Right lobe of liver (tissue), 6 donors: ENCODE measurements around the gene SIK3. TPM values are rescaled to one million over a fixed set of nuclear protein-coding genes. Genes with fewer than 3 reads are reported as not detected.
"Not testable (repeated sequence)": the region's sequence is repeated elsewhere in the genome, so short reads cannot be mapped to it uniquely, and the experiment has no call there.

Experiments used
- ATAC-seq, 4 donors: fragments of 200-7000 bp; cut with Tn5 transposase; one replicate each; pipeline ENCODE4 v1.9.1; 2020; ENCODE audit warnings: mild to moderate bottlenecking in 4 of 4, moderate library complexity in 4 of 4
- DNase-seq, 3 donors: peaks; one replicate each; pipeline ENCODE4 v3.0.0-alpha.2; 2020
- H3K27ac ChIP-seq, 3 donors: fragments of 200-600 bp; one replicate each; pipeline ENCODE4 v1.8.0; 2022
- H3K27me3 ChIP-seq, 2 donors: fragments of 200-600 bp; one replicate each; pipeline ENCODE4 v1.8.0; 2022
- H3K36me3 ChIP-seq, 4 donors: fragments of 200-600 bp; sonication (generic) in 1 of 4; one replicate each; pipeline versions ENCODE4 v1.5.1 to v1.8.0; 2017 to 2022; ENCODE audit warnings: control low read depth in 1 of 4
- H3K4me1 ChIP-seq, 4 donors: fragments of 200-600 bp; sonication (generic) in 1 of 4; one replicate each; pipeline versions ENCODE4 v1.5.1 to v1.8.0; 2017 to 2022; ENCODE audit warnings: control low read depth in 1 of 4
- H3K4me3 ChIP-seq, 3 donors: fragments of 200-600 bp; one replicate each; pipeline ENCODE4 v1.8.0; 2022
- H3K9me3 ChIP-seq, 4 donors: fragments of 200-600 bp; sonication (generic) in 1 of 4; one replicate each; pipeline versions ENCODE4 v1.5.1 to v1.8.0; 2017 to 2022; ENCODE audit warnings: control low read depth in 1 of 4
- POLR2A ChIP-seq: fragments of 450-650 bp; IDR thresholded peaks from one replicate; pipeline ENCODE4 v1.6.1; 2017; ENCODE audit warnings: antibody characterized with exemption, mild to moderate bottlenecking
- WGBS: methylation state at CpG from one replicate; pipeline ENCODE4 v1.1.6; 2018; ENCODE audit warnings: low coverage, low lambda C conversion rate; ENCODE audit not compliant: insufficient coverage; ENCODE audit errors: missing lambda C conversion rate; 5-methylcytosine and 5-hydroxymethylcytosine counted together
- intact Hi-C, 2 donors: fragments of 100-400 bp; cut with DNase I; formaldehyde crosslinking; loops; one replicate each; pipeline versions ENCODE4 v1.11.2 to v1.14.1; 2022
- total RNA-seq, 6 experiments: library from RNA; depleted of rRNA in 2 of 6; stranded (reverse); fragments of >200 nt in 2 of 6; fragmentation: NEBNext Ultra II Directional in 3 of 6; extraction: Animal tissue kit (Norgen Biotek cat#: 25700) in 3 of 6; gene quantifications; one replicate each; pipeline versions ENCODE4 v1.1.0 to v1.2.4, GENCODE V29; 2016 to 2023
- TF ChIP-seq, protein P1 (sequence below), 4 donors: fragments of 200-600 bp in 3 of 4; fragments of 450-650 bp in 1 of 4; IDR thresholded peaks; one replicate each; pipeline versions ENCODE4 v1.5.1 to v1.8.0; 2016 to 2022; ENCODE audit warnings: antibody characterized with exemption in 4 of 4, mild to moderate bottlenecking in 2 of 4
- donor health status: DM: no; HTN: yes; CAD: no.
- donor health status: DM: no; HTN: no; CAD: no.
- donor health status: DM: no; HTN: no; CAD: no.
- donor health status: DM: no; HTN: yes; CAD: no.
- donor health status: DM: no; HTN: yes; CAD: no.

Gene SIK3
- total RNA-seq, 6 experiments from 2014 or later: 22.0 to 35.4 (median 26.8) TPM

DNA sequence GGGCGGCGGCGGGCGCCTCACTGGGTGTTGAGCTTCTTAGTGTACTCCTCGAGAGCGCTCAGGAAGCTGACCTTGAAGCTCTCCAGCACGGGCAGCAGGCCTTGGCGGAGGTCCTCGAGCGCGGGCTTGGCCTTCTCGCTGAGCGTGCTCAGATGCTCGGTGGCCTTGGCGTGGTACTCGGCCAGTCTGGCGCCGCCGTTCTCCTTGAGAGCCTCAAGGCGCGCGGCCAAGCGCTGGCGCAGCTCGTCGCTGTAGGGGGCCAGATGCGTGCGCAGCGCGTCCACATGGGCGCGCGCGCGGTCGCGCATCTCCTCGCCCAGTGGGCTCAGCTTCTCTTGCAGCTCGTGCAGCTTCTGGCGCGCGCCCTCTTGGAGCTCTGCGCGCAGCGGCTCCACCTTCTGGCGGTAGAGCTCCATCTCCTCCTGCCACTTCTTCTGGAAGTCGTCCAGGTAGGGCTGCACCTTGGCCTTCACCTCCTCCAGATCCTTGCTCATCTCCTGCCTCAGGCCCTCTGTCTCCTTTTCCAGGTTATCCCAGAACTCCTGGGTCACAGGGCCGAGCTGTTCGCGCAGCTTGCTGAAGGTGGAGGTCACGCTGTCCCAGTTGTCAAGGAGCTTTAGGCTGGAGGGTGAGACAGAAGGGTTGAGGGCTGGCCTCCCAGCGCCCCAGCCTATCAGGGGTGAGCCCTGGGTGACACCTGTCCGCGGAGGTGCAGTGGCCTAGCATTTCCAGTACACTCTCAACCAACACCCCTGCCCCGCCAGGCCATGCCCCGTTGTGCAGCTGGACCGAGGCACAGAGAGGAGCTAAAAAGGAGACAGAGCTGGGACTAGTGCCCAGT is 262.2 kb downstream of the SIK3 start:
- Histone ChIP-seq H3K36me3 (peaks cover 0 to 6% (median 0%) of the 10 kb centered on the region in 4 donors), H3K9me3 (no peaks in the 10 kb centered on the region), H3K27ac (peak overlapping the region; percentile 75 to 87 (median 85)), H3K4me3 (peak overlapping the region; percentile 54 to 92 (median 78)), H3K4me1 (peaks cover 0 to 40% (median 16%) of the 10 kb centered on the region in 4 donors), H3K27me3 (no peaks in the 10 kb centered on the region)
- TF ChIP-seq POLR2A: peak; percentile 40
- TF ChIP-seq, protein P1, sequence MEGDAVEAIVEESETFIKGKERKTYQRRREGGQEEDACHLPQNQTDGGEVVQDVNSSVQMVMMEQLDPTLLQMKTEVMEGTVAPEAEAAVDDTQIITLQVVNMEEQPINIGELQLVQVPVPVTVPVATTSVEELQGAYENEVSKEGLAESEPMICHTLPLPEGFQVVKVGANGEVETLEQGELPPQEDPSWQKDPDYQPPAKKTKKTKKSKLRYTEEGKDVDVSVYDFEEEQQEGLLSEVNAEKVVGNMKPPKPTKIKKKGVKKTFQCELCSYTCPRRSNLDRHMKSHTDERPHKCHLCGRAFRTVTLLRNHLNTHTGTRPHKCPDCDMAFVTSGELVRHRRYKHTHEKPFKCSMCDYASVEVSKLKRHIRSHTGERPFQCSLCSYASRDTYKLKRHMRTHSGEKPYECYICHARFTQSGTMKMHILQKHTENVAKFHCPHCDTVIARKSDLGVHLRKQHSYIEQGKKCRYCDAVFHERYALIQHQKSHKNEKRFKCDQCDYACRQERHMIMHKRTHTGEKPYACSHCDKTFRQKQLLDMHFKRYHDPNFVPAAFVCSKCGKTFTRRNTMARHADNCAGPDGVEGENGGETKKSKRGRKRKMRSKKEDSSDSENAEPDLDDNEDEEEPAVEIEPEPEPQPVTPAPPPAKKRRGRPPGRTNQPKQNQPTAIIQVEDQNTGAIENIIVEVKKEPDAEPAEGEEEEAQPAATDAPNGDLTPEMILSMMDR (IDR thresholded peaks at IDR 0.05): peak; percentile 36 to 53 (median 42)
- ATAC-seq (peak; percentile 0 to 25 (median 12)), DNase-seq (peak; percentile 80 to 83 (median 82))
- WGBS: 13% methylated on average over 3 of the region's 57 CpGs
- intact Hi-C loops: loop anchor here in 1 of 2 donors (5.0 kb wide), 1 partner anchor 44 kb away; the partner anchor contains the start of gene APOA5

DNA sequence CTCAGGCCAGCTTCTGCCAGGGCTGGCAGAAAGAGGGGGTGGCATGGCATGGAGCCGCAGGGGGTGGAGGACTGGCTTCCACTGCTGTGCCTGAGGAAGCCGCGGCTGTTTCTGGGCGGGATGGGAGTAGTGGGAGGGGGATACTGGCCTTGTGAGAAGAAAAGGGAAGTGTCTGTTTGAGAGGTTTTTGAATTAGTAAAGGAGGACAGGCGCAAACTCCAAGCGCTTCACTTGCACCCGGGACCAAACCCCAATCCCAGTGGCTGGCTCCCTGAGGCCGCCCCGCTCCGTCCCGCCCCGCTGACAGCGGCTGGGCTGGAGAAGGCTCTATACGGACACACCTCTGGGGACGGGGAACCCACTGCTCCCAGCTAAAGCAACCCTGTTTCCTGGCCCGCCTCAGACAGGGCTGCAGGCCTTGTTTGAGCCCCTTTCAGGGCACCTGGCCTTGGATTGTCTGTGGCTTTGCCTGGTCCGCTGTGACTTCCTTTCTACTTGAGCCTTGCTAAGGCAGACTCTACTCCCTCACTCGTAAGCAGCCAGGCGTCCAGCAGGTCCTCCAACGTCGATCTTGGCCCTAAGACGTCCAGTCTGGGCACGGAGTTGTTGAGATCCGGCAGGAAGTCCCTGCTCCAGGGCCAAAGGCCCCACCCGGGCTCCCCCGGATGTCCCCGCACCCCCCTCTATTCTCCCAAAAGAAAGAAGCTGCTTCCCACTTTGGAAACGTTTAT is 263.0 kb downstream of the SIK3 start:
- peak; percentile 53 to 87 (median 79) for DNase-seq
- Histone ChIP-seq H3K4me3 (peak overlapping the region; percentile 54 to 92 (median 78)), H3K27ac (peak overlapping the region; percentile 75 to 87 (median 85)), H3K4me1 (peaks cover 0 to 33% (median 12%) of the 10 kb centered on the region in 4 donors), H3K27me3 (no peaks in the 10 kb centered on the region), H3K9me3 (no peaks in the 10 kb centered on the region), H3K36me3 (peaks cover 0 to 6% (median 0%) of the 10 kb centered on the region in 4 donors)
- peak; percentile 0 to 47 (median 14) for ATAC-seq
- 12% methylated on average over 6 of the region's 28 CpGs for WGBS
- intact Hi-C loops: loop anchor here in 1 of 2 donors (5.0 kb wide), 1 partner anchor 43 kb away; the partner anchor contains the start of gene APOA5
- TF ChIP-seq, protein P1 (IDR thresholded peaks at IDR 0.05): no peak
- peak; percentile 43 for TF ChIP-seq POLR2A

DNA sequence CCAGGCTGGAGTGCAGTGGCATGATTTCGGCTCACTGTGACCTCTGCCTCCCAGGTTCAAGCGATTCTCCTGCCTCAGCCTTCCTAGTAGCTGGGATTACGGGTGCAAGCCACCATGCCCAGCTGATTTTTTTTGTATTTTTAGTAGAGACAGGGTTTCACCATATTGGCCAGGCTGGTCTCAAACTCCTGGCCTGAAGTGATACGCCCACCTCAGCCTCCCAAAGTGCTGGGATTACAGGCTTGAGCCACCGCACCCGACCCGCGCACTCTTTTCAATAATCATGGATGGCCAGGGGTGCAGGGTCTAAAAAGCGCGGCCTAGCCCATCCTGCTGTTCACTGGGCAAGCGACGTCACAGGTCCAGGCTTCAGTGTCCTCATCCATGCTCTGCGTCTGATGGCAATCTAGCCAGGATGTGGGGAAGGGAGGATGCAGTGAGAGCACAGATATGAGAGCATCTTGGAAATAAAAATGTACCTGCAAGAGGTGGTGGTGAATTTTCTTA is 263.6 kb downstream of the SIK3 start:
- H3K4me1 ChIP-seq: peaks cover 0 to 27% (median 9%) of the 10 kb centered on the region in 4 donors
- 26% methylated on average over 3 of the region's 13 CpGs for WGBS
- not testable (repeated sequence) for H3K9me3 ChIP-seq, H3K27me3 ChIP-seq, H3K36me3 ChIP-seq
- ATAC-seq (peak in 3 of 4 donors; percentile 2 to 32 (median 10)), DNase-seq (peak in 2 of 3 donors; percentile 74 to 86)
- intact Hi-C loops: loop anchor here in 1 of 2 donors (5.0 kb wide), 1 partner anchor 42 kb away; the partner anchor contains the start of gene APOA5
- peak overlapping the region in 2 of 3 donors; percentile 85 to 87 for H3K27ac ChIP-seq
- H3K4me3 ChIP-seq: peak overlapping the region in 2 of 3 donors; percentile 78 to 92

DNA sequence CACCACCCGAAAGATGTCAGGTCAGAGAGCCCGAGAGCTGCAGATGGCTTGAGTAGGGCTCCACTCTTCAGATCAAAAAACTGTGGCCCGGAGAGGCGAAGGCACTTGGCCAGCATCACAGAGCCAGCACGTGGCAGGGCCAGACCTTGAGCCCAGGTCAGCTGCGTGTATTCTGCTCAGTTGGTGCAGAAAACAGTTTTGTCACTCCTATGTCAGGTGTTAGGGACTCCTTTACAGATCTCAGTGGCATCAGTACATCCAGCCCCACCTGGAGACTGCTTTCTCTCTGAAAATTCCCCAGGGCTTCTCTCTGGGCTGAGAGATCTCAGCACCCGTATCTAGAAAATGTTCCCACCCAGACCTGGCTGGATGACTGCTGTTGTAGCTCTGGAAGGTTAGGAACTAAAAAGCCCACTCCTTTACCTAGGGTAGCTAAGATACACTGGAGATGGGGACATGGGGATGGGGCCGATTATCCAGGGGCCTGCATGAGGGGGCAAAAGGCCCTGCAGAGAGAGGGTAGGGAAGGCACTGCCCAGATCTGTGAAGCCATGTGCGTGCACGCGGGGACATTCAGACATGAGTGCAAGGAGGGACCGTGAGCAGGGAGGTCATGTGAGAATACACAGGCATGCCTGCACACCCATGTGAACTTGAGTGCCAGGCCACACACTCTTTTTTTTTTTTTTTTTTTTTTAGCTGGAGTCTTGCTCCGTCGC is 264.3 kb downstream of the SIK3 start:
- Histone ChIP-seq H3K4me1 (peaks cover 0 to 22% (median 6%) of the 10 kb centered on the region in 4 donors), H3K9me3 (no peaks in the 10 kb centered on the region), H3K36me3 (peaks cover 0 to 6% (median 0%) of the 10 kb centered on the region in 4 donors), H3K27me3 (no peaks in the 10 kb centered on the region), H3K27ac (peak overlapping the region in 2 of 3 donors; percentile 80 to 87), H3K4me3 (no peak overlapping the region)
- DNase-seq: peak; percentile 65 to 92 (median 87)
- WGBS: 39% methylated on average over 11 of the region's 14 CpGs
- TF ChIP-seq, protein P1 (IDR thresholded peaks at IDR 0.05): no peak
- peak; percentile 38 for TF ChIP-seq POLR2A
- intact Hi-C loops: no loop called here
- ATAC-seq: peak; percentile 5 to 30 (median 24)
